Esophagus (tissue), 2 donors: ENCODE data around the gene PRR12. TPM values are rescaled to one million over a fixed set of nuclear protein-coding genes. Genes with fewer than 3 reads are reported as not detected.
A peak's percentile ranks its signal among the peaks of the same experiment; 100 is the strongest.

Experiments used
- H3K27ac ChIP-seq, 2 donors: one replicate each; pipeline ENCODE4 v1.5.1; 2013; ENCODE audit warnings: low read depth in 2 of 2, mild to moderate bottlenecking in 2 of 2, inconsistent platforms in 1 of 2, low read length in 1 of 2, moderate library complexity in 1 of 2
- H3K27me3 ChIP-seq, 2 donors: one replicate each; pipeline ENCODE4 v1.6.1; 2013; ENCODE audit warnings: low read length in 2 of 2, control low read depth in 1 of 2, mild to moderate bottlenecking in 1 of 2; ENCODE audit not compliant: insufficient read depth in 2 of 2, control insufficient read depth in 1 of 2
- H3K36me3 ChIP-seq, 2 donors: one replicate each; pipeline ENCODE4 v1.6.1; 2013; ENCODE audit warnings: low read length in 1 of 2; ENCODE audit not compliant: control insufficient read depth in 2 of 2, insufficient read depth in 2 of 2
- H3K4me1 ChIP-seq, 2 donors: one replicate each; pipeline ENCODE4 v1.6.1; 2013; ENCODE audit warnings: low read length in 1 of 2; ENCODE audit not compliant: control insufficient read depth in 2 of 2, insufficient read depth in 2 of 2
- H3K4me3 ChIP-seq, 2 donors: one replicate each; pipeline ENCODE4 v1.5.1; 2013; ENCODE audit warnings: low read length in 2 of 2, mild to moderate bottlenecking in 2 of 2, low read depth in 1 of 2, moderate library complexity in 1 of 2
- H3K9me3 ChIP-seq, 2 donors: one replicate each; pipeline ENCODE4 v1.6.1; 2013; ENCODE audit warnings: mild to moderate bottlenecking in 2 of 2, low read depth in 1 of 2, low read length in 1 of 2, moderate library complexity in 1 of 2; ENCODE audit not compliant: control insufficient read depth in 2 of 2, insufficient read depth in 1 of 2
- WGBS, 2 donors: extraction: QIAGEN DNeasy Blood & Tissue Kit; methylation state at CpG; one replicate each; pipeline ENCODE4 v1.1.7; 2013; 5-methylcytosine and 5-hydroxymethylcytosine counted together
- polyA plus RNA-seq, 2 donors: library from polyadenylated mRNA; stranded (reverse); fragments of 200-250 nt; gene quantifications; one replicate each; pipeline ENCODE4 v1.2.3, GENCODE V29; 2013
- donor health status: healthy with polysubstance abuse.
- donor health status: Bipolar disorder and iron deficiency.

Gene PRR12
- polyA plus RNA-seq, 2 donors: 4.8 to 11.2 TPM

DNA sequence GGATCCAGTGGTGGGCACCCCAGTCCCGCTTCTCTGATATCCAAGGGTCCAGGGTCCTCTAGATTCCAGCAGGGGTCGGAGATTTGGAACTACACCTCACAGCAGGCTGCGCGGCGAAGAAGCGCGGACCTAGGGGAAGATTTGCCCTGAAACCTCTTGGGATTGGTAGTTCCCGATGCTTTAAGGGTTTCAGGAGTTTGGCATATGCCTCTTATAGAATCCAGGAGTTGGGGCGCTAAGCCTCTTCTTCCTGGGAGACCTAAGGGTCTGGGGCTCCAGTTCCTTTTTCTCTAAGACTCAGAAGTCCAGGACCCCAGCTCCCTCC lies 75.1 kb downstream of the PRR12 start:
- peak overlapping the region; percentile 46 to 78 for H3K4me3 ChIP-seq
- 2 to 4% methylated on average over 9 of the region's 9 CpGs for WGBS, 2 donors
- peaks cover 7 to 20% of the 10 kb centered on the region in 2 donors for H3K36me3 ChIP-seq
- H3K9me3 ChIP-seq: no peaks in the 10 kb centered on the region
- peaks cover 0 to 5% of the 10 kb centered on the region in 2 donors for H3K4me1 ChIP-seq
- H3K27me3 ChIP-seq: no peaks in the 10 kb centered on the region
- H3K27ac ChIP-seq: peak overlapping the region; percentile 50 to 86

DNA sequence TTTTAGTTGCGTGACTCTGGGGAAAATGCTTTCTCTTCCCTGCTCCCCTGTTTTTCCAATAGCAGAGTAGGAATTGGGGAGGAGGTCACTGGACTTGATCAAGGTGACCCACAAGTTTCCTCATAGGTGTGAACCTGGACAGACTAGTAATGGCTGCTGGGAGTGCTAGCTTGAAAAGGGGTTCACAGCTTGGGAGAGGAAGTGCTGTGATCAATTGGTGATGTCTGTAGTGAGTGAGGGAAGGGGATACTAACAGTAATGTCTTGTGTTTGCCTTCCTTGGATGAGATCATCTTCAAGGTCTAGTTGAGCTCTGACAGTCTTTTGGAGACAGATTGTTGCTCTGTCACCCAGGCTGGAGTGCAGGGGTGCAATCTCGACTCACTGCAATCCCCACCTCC lies 76.5 kb downstream of the PRR12 start:
- H3K36me3 ChIP-seq: peaks cover 2 to 8% of the 10 kb centered on the region in 2 donors
- no peaks in the 10 kb centered on the region for H3K27me3 ChIP-seq
- H3K4me3 ChIP-seq: no peak overlapping the region
- H3K4me1 ChIP-seq: peaks cover 0 to 7% of the 10 kb centered on the region in 2 donors
- H3K9me3 ChIP-seq: no peaks in the 10 kb centered on the region
- H3K27ac ChIP-seq: no peak overlapping the region
- 90 to 92% methylated on average over 2 of the region's 2 CpGs for WGBS, 2 donors

- Histone ChIP-seq H3K4me1 (peaks cover 0 to 7% of the 10 kb centered on the region in 2 donors), H3K27ac (no peak overlapping the region), H3K4me3 (no peak overlapping the region), H3K9me3 (no peaks in the 10 kb centered on the region), H3K27me3 (no peaks in the 10 kb centered on the region), H3K36me3 (peaks cover 0 to 3% of the 10 kb centered on the region in 2 donors)
- 83 to 86% methylated on average over 3 of the region's 3 CpGs for WGBS, 2 donors
These were observed 78.5 kb downstream of the PRR12 start for GRCh38 chr19:49669516-49669915.

DNA sequence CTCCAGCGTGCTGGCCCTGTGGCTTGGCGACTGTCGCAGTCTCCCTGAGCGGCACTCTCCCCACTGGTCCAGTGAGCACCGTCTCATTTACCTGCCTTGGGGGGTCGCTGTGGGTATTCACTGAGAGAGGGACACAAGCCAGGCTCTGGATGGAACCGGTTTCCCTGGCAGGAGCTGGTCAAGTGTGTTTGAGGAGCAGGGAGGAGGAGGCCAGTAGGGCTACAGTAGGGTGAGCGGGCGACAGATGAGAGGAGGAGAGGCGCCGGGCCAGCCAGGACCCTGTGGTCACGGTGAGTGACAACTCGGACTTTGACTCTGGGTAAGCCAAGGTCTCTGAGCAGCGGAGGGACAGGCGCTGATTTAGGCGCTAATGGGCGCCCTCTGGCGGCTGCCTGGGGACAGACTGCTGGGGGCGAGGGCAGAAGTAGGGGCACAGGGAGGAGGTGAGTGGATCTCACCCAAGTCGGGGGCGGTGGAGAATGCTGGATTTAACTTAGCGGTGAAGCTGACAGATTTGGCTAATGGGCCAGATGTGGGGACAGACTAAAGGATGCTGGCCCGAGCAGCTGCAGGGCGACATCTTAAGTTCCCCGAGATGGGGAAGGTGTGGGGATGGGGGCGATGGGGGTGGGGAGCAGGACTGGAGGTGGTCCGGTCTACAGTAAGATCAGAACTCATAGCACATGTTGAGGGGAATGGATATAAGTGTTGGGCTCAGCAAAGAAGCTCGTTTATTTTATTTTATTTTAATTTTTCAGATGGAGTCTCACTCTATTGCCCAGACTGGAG lies 81.3 kb downstream of the PRR12 start:
- Histone ChIP-seq H3K27me3 (no peaks in the 10 kb centered on the region), H3K27ac (peak overlapping the region in 1 of 2 donors; percentile 47), H3K4me3 (no peak overlapping the region), H3K36me3 (peaks cover 0 to 3% of the 10 kb centered on the region in 2 donors), H3K9me3 (no peaks in the 10 kb centered on the region), H3K4me1 (peaks cover 0 to 6% of the 10 kb centered on the region in 2 donors)
- WGBS, 2 donors: 24 to 25% methylated on average over 28 of the region's 28 CpGs

Other genes with a start within 250 kb of the PRR12 start
- gene TEAD2, start 228.8 kb upstream of the PRR12 start, polyA plus RNA-seq: 1 to 10 TPM; 6.0 to 8.3 TPM
- under 1 TPM in 1 of 2 donors, not detected in 1; 0.07 TPM for gene DKKL1, start 227.3 kb upstream of the PRR12 start, polyA plus RNA-seq
- not detected for gene KASH5, start 202.9 kb upstream of the PRR12 start, polyA plus RNA-seq
- not detected for gene PTH2, start 167.7 kb upstream of the PRR12 start, polyA plus RNA-seq
- not detected for gene GFY, start 165.8 kb upstream of the PRR12 start, polyA plus RNA-seq
- gene SLC17A7, start 149.7 kb upstream of the PRR12 start, polyA plus RNA-seq: under 1 TPM; 0.28 to 0.29 TPM
- gene PIH1D1, start 139.4 kb upstream of the PRR12 start, polyA plus RNA-seq: 10 to 100 TPM; 63.5 to 65.3 TPM
- 10 to 100 TPM; 29.4 to 29.9 TPM for gene ALDH16A1, start 138.0 kb upstream of the PRR12 start, polyA plus RNA-seq
- gene FLT3LG, start 117.0 kb upstream of the PRR12 start, polyA plus RNA-seq: 1 to 10 TPM; 7.2 to 9.5 TPM
- 1,000 to 10,000 TPM; 1,631 to 2,695 TPM for gene RPL13A, start 103.6 kb upstream of the PRR12 start, polyA plus RNA-seq
- gene RPS11, start 94.7 kb upstream of the PRR12 start, polyA plus RNA-seq: 1,000 to 10,000 TPM; 3,079 to 3,912 TPM
- gene FCGRT, start 78.5 kb upstream of the PRR12 start, polyA plus RNA-seq: 10 to 100 TPM; 27.7 to 36.9 TPM
- gene RCN3, start 63.2 kb upstream of the PRR12 start, polyA plus RNA-seq: 1 to 10 TPM; 4.2 to 7.8 TPM
- gene NOSIP, start 10.6 kb upstream of the PRR12 start, polyA plus RNA-seq: 10 to 100 TPM; 57.9 to 61.8 TPM
- 10 to 100 TPM; 10.1 to 12.7 TPM for gene PRRG2, start 9.9 kb upstream of the PRR12 start, polyA plus RNA-seq
- gene RRAS, start 49.0 kb downstream of the PRR12 start, polyA plus RNA-seq: 10 to 100 TPM; 45.1 to 46.0 TPM
- gene SCAF1, start 51.0 kb downstream of the PRR12 start, polyA plus RNA-seq: 10 to 100 TPM; 16.9 to 26.7 TPM
- gene IRF3, start 74.7 kb downstream of the PRR12 start, polyA plus RNA-seq: 10 to 100 TPM; 49.2 to 75.0 TPM
- gene BCL2L12, start 74.8 kb downstream of the PRR12 start, polyA plus RNA-seq: 10 to 100 TPM in 1 of 2 donors, 1 to 10 TPM in 1; 10.0 to 21.4 TPM
- gene PRMT1, start 86.1 kb downstream of the PRR12 start, polyA plus RNA-seq: 100 to 1,000 TPM in 1 of 2 donors, 10 to 100 TPM in 1; 72.5 to 146 TPM
- gene ADM5, start 98.4 kb downstream of the PRR12 start, polyA plus RNA-seq: 1 to 10 TPM; 1.6 to 2.0 TPM
- 1 to 10 TPM; 1.8 to 4.1 TPM for gene CPT1C, start 99.9 kb downstream of the PRR12 start, polyA plus RNA-seq
- under 1 TPM; 0.06 to 0.55 TPM for gene TSKS, start 172.1 kb downstream of the PRR12 start, polyA plus RNA-seq
- gene AP2A1, start 175.8 kb downstream of the PRR12 start, polyA plus RNA-seq: 10 to 100 TPM; 37.4 to 40.7 TPM
- gene FUZ, start 222.1 kb downstream of the PRR12 start, polyA plus RNA-seq: 10 to 100 TPM; 11.3 to 12.1 TPM
- 10 to 100 TPM; 27.7 to 54.9 TPM for gene MED25, start 227.1 kb downstream of the PRR12 start, polyA plus RNA-seq